ENCODE measurements around the gene C16orf74.

C16orf74 gene

DNA sequence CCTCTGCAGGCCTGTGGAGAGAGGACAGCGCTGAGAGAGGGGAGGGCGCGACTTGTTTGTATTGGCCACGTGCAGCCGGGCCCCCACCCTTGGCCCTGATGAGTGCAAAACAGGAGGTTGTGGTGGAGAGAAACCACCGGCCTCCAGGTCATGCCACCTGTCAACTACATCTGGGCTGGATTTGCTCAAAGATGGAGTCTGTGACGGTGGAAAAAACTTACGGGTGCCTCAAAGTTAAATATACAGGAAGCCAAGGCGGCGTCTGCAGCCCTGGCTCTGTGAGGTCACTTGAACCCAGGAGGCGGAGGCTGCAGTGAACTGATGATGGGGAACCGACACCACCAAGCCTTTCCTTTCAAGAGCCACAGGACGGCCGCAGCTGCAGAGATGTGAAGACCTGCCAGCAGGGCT is 15.7 kb downstream of the C16orf74 start:
- Histone ChIP-seq H3K27ac (replicated peaks; ENCODE audit: low read length) (no peak overlapping the region), H3K27me3 (ENCODE audit: control insufficient read depth in 3 of 3, insufficient read depth in 3 of 3, low read depth in 1 of 3, low read length in 3 of 3) (no peaks in the 10 kb centered on the region), H3K4me2 (ENCODE audit: insufficient read depth, low read length, poor library complexity, severe bottlenecking) (no peak overlapping the region), H3K18ac (ENCODE audit: low read length) (no peak overlapping the region), H2AK5ac (ENCODE audit: low read depth, low read length) (peak overlapping the region; percentile 16), H3K4ac (ENCODE audit: low read length) (no peak overlapping the region), H3K9ac (ENCODE audit: low read depth, low read length, poor library complexity) (no peak overlapping the region), H2BK12ac (ENCODE audit: low read length) (no peak overlapping the region), H2BK120ac (ENCODE audit: low read depth, low read length) (no peak overlapping the region), H3K36me3 (replicated peaks in 1 of 2; ENCODE audit: control insufficient read depth in 2 of 2, insufficient read depth in 2 of 2, low read length in 2 of 2) (no peaks in the 10 kb centered on the region), H3K4me1 (ENCODE audit: control insufficient read depth in 2 of 2, insufficient read depth in 1 of 2, low read depth in 1 of 2, low read length in 2 of 2) (peaks cover 8 to 11% of the 10 kb centered on the region in 2 donors), H4K91ac (ENCODE audit: low read depth, low read length, poor library complexity) (no peak overlapping the region), H2BK5ac (ENCODE audit: low read length) (no peak overlapping the region), H3K4me3 (ENCODE audit: low read length in 2 of 2) (no peak overlapping the region), H3K9me3 (replicated peaks in 1 of 2; ENCODE audit: control insufficient read depth in 2 of 2, insufficient read depth in 1 of 2, low read depth in 1 of 2, low read length in 2 of 2) (no peaks in the 10 kb centered on the region), H3K14ac (ENCODE audit: low read length) (no peak overlapping the region), H2BK15ac (ENCODE audit: low read length) (peak overlapping the region; percentile 66), H2AFZ (ENCODE audit: low read length) (no peak overlapping the region), H3K79me1 (ENCODE audit: low read depth, low read length) (no peaks in the 10 kb centered on the region), H4K8ac (ENCODE audit: low read depth, low read length) (no peak overlapping the region), H3K23ac (ENCODE audit: low read depth, low read length, poor library complexity) (no peak overlapping the region)
- WGBS, 2 donors (ENCODE audit: extremely low coverage in 2 of 2, insufficient read length in 2 of 2, insufficient replicate concordance in 1 of 2), result no CpG with 5 or more reads among the region's 14 CpGs
- DNase-seq (ENCODE audit: low spot score), result no peak

DNA sequence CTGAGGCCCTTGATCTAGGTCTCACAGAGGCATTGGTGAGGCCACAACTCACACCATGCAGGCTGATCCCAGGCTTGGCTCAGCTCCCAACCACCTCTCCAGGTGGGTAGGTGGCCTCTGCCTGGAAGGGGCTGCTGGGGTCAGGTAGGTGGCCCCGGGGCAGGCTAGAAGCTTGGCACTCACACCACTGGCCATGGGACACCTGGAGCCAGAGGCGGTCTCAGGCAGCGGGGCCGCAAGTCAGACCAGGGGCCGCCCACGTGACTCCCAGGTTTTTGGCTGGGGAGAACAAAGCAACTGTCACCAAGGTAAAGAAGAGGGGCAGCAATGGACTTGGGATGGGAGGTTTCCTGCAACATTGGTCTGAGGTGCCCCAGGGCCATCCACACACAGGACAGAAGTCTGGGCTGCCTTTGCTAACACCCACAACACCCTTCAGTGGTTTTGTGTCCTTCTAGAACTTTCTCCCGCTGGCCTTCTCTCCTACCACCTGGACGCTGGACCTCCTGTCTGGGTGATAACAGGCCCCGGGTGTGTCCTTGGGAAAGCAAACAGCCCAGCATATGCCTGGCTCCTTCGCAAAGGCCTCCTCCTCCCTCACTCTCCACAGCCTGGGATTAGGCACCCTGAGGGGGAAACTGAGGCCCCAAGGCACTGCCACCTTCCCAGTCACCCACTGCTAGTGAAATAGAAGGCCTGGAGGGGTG is 16.4 kb downstream of the C16orf74 start:
- Histone ChIP-seq H3K4ac (ENCODE audit: low read length) (no peak overlapping the region), H3K9me3 (replicated peaks in 1 of 2; ENCODE audit: control insufficient read depth in 2 of 2, insufficient read depth in 1 of 2, low read depth in 1 of 2, low read length in 2 of 2) (no peaks in the 10 kb centered on the region), H4K8ac (ENCODE audit: low read depth, low read length) (no peak overlapping the region), H3K27ac (replicated peaks; ENCODE audit: low read length) (no peak overlapping the region), H3K4me1 (ENCODE audit: control insufficient read depth in 2 of 2, insufficient read depth in 1 of 2, low read depth in 1 of 2, low read length in 2 of 2) (peaks cover 8 to 11% of the 10 kb centered on the region in 2 donors), H2BK120ac (ENCODE audit: low read depth, low read length) (no peak overlapping the region), H3K79me1 (ENCODE audit: low read depth, low read length) (no peaks in the 10 kb centered on the region), H3K27me3 (ENCODE audit: control insufficient read depth in 3 of 3, insufficient read depth in 3 of 3, low read depth in 1 of 3, low read length in 3 of 3) (no peaks in the 10 kb centered on the region), H3K9ac (ENCODE audit: low read depth, low read length, poor library complexity) (no peak overlapping the region), H2AK5ac (ENCODE audit: low read depth, low read length) (peak overlapping the region; percentile 16), H3K36me3 (replicated peaks in 1 of 2; ENCODE audit: control insufficient read depth in 2 of 2, insufficient read depth in 2 of 2, low read length in 2 of 2) (no peaks in the 10 kb centered on the region), H3K14ac (ENCODE audit: low read length) (peak overlapping the region; percentile 61), H2AFZ (ENCODE audit: low read length) (no peak overlapping the region), H3K4me2 (ENCODE audit: insufficient read depth, low read length, poor library complexity, severe bottlenecking) (peak overlapping the region; percentile 28), H2BK15ac (ENCODE audit: low read length) (peak overlapping the region; percentile 66), H3K23ac (ENCODE audit: low read depth, low read length, poor library complexity) (peak overlapping the region; percentile 68), H2BK12ac (ENCODE audit: low read length) (no peak overlapping the region), H2BK5ac (ENCODE audit: low read length) (no peak overlapping the region), H4K91ac (ENCODE audit: low read depth, low read length, poor library complexity) (peak overlapping the region; percentile 34), H3K4me3 (ENCODE audit: low read length in 2 of 2) (no peak overlapping the region), H3K18ac (ENCODE audit: low read length) (peak overlapping the region; percentile 73)
- no peak for DNase-seq (ENCODE audit: low spot score)
- no CpG with 5 or more reads among the region's 10 CpGs for WGBS, 2 donors (ENCODE audit: extremely low coverage in 2 of 2, insufficient read length in 2 of 2, insufficient replicate concordance in 1 of 2)

DNA sequence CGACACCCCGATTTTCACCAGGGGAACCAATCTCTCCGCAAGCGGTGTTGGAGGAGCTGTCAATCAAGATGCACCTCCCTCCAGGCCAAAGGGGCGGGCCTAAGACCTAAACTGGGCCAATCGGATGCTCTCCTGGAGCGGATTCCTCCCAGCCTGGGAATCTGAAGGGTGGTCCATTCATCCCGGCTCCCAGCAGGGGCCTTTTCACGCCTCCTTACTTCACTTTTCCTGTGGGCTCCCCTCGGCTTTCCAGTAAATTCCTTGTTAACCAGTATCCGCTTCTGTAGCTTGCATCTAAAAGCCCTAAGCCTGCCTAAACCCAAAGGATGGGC is 17.1 kb downstream of the C16orf74 start:
- Histone ChIP-seq H4K91ac (ENCODE audit: low read depth, low read length, poor library complexity) (no peak overlapping the region), H2BK15ac (ENCODE audit: low read length) (no peak overlapping the region), H3K9me3 (replicated peaks in 1 of 2; ENCODE audit: control insufficient read depth in 2 of 2, insufficient read depth in 1 of 2, low read depth in 1 of 2, low read length in 2 of 2) (no peaks in the 10 kb centered on the region), H3K79me1 (ENCODE audit: low read depth, low read length) (no peaks in the 10 kb centered on the region), H2BK120ac (ENCODE audit: low read depth, low read length) (no peak overlapping the region), H3K9ac (ENCODE audit: low read depth, low read length, poor library complexity) (no peak overlapping the region), H3K14ac (ENCODE audit: low read length) (no peak overlapping the region), H4K8ac (ENCODE audit: low read depth, low read length) (no peak overlapping the region), H3K27me3 (ENCODE audit: control insufficient read depth in 3 of 3, insufficient read depth in 3 of 3, low read depth in 1 of 3, low read length in 3 of 3) (no peaks in the 10 kb centered on the region), H3K4me2 (ENCODE audit: insufficient read depth, low read length, poor library complexity, severe bottlenecking) (peak overlapping the region; percentile 28), H3K27ac (replicated peaks; ENCODE audit: low read length) (no peak overlapping the region), H3K23ac (ENCODE audit: low read depth, low read length, poor library complexity) (no peak overlapping the region), H2BK5ac (ENCODE audit: low read length) (no peak overlapping the region), H3K36me3 (replicated peaks in 1 of 2; ENCODE audit: control insufficient read depth in 2 of 2, insufficient read depth in 2 of 2, low read length in 2 of 2) (no peaks in the 10 kb centered on the region), H3K4me1 (ENCODE audit: control insufficient read depth in 2 of 2, insufficient read depth in 1 of 2, low read depth in 1 of 2, low read length in 2 of 2) (peaks cover 11% of the 10 kb centered on the region in 2 donors), H3K4me3 (ENCODE audit: low read length in 2 of 2) (no peak overlapping the region), H2AK5ac (ENCODE audit: low read depth, low read length) (no peak overlapping the region), H2AFZ (ENCODE audit: low read length) (no peak overlapping the region), H3K4ac (ENCODE audit: low read length) (no peak overlapping the region), H3K18ac (ENCODE audit: low read length) (no peak overlapping the region), H2BK12ac (ENCODE audit: low read length) (no peak overlapping the region)
- DNase-seq (ENCODE audit: low spot score), result peak; percentile 71
- WGBS, 2 donors (ENCODE audit: extremely low coverage in 2 of 2, insufficient read length in 2 of 2, insufficient replicate concordance in 1 of 2), result no CpG with 5 or more reads among the region's 11 CpGs

DNA sequence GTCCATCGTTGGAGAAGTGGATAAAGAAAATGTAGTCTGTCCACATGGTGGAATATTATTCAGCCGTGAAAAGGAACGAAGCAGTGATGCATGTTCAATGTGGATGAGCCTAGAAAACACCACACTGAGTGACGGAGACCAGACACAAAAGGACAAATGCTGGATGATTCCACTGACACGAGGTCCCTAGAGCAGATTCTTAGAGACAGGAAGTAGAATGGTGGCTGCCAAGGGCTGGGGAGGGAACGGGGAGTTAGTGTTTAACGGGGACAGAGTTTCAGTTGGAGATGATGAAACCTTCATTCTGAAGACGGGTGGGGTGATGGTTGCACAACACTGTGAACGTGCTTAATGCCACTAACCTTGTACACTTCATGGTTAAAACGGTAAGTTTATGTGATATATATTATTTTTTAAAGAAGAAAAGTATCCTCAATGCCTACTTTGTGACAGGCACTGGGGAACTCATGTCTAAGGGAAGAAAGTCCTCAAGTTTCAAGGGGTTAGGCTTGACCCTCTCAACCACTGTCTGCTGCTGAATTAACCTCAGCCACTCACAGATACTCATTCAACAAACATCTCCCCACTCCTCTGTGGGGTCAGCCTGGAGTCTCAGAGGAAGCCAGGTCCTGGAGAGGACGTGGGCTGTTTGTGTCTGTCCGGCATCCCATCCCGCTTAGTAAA is 17.6 kb downstream of the C16orf74 start:
- Histone ChIP-seq H3K4ac (ENCODE audit: low read length) (no peak overlapping the region), H3K4me2 (ENCODE audit: insufficient read depth, low read length, poor library complexity, severe bottlenecking) (peak overlapping the region; percentile 13), H3K9ac (ENCODE audit: low read depth, low read length, poor library complexity) (no peak overlapping the region), H2AK5ac (ENCODE audit: low read depth, low read length) (no peak overlapping the region), H3K14ac (ENCODE audit: low read length) (no peak overlapping the region), H3K36me3 (replicated peaks in 1 of 2; ENCODE audit: control insufficient read depth in 2 of 2, insufficient read depth in 2 of 2, low read length in 2 of 2) (no peaks in the 10 kb centered on the region), H2BK12ac (ENCODE audit: low read length) (no peak overlapping the region), H3K23ac (ENCODE audit: low read depth, low read length, poor library complexity) (no peak overlapping the region), H4K8ac (ENCODE audit: low read depth, low read length) (no peak overlapping the region), H2BK15ac (ENCODE audit: low read length) (no peak overlapping the region), H3K9me3 (replicated peaks in 1 of 2; ENCODE audit: control insufficient read depth in 2 of 2, insufficient read depth in 1 of 2, low read depth in 1 of 2, low read length in 2 of 2) (no peaks in the 10 kb centered on the region), H2BK120ac (ENCODE audit: low read depth, low read length) (no peak overlapping the region), H4K91ac (ENCODE audit: low read depth, low read length, poor library complexity) (no peak overlapping the region), H3K4me3 (ENCODE audit: low read length in 2 of 2) (no peak overlapping the region), H3K79me1 (ENCODE audit: low read depth, low read length) (no peaks in the 10 kb centered on the region), H2BK5ac (ENCODE audit: low read length) (no peak overlapping the region), H3K18ac (ENCODE audit: low read length) (no peak overlapping the region), H3K27ac (replicated peaks; ENCODE audit: low read length) (no peak overlapping the region), H3K4me1 (ENCODE audit: control insufficient read depth in 2 of 2, insufficient read depth in 1 of 2, low read depth in 1 of 2, low read length in 2 of 2) (peaks cover 11 to 13% of the 10 kb centered on the region in 2 donors), H2AFZ (ENCODE audit: low read length) (no peak overlapping the region), H3K27me3 (ENCODE audit: control insufficient read depth in 3 of 3, insufficient read depth in 3 of 3, low read depth in 1 of 3, low read length in 3 of 3) (no peaks in the 10 kb centered on the region)
- whole genome bisulfite sequencing, 2 donors (ENCODE audit: extremely low coverage in 2 of 2, insufficient read length in 2 of 2, insufficient replicate concordance in 1 of 2), result no CpG with 5 or more reads among the region's 13 CpGs
- DNase-seq (ENCODE audit: low spot score), result no peak
